Stimulated activated CD8-positive, alpha-beta memory T cell treated with anti-CD3 and anti-CD28 coated beads, Interleukin-7, amount 100 ng/mL, for 1 hour (primary cell): ENCODE data around the gene ANKRD33B.
"Not testable (repeated sequence)": the region's sequence is repeated elsewhere in the genome, so short reads cannot be mapped to it uniquely, and the experiment has no call there.

Experiments used
- DNase-seq, 2 donors: peaks; one replicate each; pipeline ENCODE4 v3.0.0-alpha.2; 2020; ENCODE audit warnings: low read depth in 2 of 2

Gene ANKRD33B

DNA sequence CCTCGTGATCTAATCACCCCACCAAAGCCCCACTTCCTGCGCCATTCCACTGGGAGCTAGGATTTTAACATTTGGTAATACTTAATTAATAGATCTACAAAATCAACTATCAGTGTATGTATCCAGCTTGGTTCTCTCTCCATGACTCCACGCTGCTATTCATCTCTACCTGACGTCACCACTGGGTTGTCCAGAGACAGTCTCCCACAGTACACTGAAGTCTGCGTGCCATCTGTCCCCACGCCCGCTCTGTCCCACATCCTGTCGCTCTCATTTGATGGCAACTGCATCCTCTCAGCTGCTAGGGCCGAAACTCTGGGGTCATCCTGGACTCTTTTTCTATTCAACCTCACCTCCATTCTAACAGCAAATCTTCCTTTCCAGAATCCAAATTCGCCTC, 53.2 kb downstream of the ANKRD33B start:
- DNase-seq, result no peak

DNA sequence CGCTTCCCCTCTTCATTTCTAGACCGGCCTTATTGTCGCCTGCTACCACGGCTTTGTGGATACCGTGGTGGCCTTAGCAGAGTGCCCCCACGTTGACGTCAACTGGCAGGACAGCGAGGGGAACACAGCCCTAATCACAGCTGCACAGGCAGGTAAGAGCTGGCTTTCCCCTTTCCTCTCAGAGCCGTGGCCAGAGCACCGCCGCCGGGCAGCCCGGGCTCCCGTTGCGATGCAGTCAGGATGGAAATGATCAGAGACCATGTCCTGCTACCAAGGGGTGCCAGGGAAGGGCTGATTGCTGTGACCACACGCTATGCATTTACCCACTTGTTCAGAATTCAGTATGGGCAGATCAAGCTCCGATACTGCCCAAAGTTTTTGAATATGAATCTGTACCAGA, 54.4 kb downstream of the ANKRD33B start:
- no peak for DNase-seq

DNA sequence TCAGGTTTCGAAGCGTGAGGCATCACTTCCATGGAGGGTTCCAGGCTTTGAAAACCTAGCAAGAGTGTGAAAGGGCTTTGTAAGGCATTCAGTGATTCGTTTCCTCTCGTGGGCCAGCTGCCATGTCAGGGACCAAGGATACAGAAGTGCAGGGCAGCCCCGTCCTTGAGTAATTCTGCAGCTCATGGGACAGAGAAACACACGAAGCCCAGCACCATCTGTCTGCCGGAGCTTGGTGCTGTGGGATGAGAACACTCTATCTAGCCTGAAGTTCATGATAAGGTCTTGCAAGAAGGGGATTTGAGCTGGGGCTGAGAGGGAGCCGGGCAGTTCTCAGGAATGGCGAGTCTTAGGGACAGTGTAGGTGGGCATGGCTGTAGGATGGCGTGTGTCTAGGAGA, 55.8 kb downstream of the ANKRD33B start:
- DNase-seq, result no peak

DNA sequence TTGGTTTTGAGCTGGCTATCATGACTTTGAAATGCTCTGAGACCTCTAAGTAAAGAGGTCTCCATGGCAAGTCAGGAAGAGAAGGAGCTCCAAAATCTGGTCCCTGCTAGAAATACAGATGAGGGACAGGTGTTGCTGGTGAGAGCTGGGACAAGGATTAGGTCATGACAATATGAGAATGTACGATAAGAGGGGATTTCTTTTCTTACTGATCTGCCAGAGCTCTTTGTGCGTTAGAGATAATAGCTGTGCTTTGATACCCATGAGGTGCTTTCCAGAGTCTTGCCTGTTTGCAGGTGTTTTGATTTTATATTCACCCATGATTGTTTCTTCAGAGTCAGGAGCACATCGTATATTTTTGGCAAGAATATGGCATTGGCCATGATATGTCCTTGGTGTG, 56.5 kb downstream of the ANKRD33B start:
- DNase-seq, result no peak

GRCh38 chr5:10621832-10622231, 58.0 kb downstream of the ANKRD33B start:
- no peak for DNase-seq

DNA sequence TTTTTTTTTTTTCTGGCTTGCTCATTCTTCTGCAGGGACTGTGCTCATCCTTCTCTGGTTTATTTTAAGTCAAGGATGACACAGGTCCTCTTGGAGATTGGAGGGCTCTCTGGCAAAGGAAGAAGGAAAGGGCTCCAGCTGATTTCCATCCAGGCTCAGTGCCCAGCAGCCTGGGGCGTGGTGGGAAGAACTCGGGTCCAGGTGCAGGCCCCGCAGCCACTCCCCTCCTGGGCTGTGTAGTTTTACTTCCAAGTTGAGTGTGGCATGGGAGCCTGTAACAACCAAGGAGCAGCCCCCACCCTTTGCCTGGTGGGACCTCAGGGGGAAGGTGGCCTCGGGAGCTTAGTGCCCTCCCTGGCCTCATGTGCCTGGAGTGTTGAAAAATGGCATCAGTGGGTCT, 58.9 kb downstream of the ANKRD33B start:
- DNase-seq, result no peak

- DNase-seq, result no peak
Observed at GRCh38 chr5:10623305-10623910, 59.5 kb downstream of the ANKRD33B start.

DNA sequence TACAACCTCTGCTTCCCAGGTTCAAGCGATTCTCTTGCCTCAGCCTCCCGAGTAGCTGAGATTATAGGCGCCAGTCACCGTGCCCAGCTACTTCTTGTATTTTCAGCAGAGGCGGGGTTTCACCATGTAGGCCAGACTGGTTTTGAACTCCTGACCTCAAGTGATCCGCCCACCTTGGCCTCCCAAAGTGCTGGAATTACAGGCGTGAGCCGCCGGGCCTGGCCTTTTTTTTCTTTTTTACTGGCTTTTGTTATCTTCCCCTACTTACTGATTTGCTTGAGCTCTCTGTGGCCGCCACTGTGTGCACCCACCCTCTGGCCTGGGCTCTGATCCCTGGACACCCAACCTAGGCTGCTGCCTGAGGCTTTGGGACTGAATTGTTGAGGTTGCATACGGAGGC, 60.3 kb downstream of the ANKRD33B start:
- DNase-seq, result no peak

- no peak for DNase-seq
Observed at GRCh38 chr5:10624679-10625078, 60.8 kb downstream of the ANKRD33B start.

- DNase-seq, result no peak
Observed at GRCh38 chr5:10625700-10626472, 62.0 kb downstream of the ANKRD33B start.

DNA sequence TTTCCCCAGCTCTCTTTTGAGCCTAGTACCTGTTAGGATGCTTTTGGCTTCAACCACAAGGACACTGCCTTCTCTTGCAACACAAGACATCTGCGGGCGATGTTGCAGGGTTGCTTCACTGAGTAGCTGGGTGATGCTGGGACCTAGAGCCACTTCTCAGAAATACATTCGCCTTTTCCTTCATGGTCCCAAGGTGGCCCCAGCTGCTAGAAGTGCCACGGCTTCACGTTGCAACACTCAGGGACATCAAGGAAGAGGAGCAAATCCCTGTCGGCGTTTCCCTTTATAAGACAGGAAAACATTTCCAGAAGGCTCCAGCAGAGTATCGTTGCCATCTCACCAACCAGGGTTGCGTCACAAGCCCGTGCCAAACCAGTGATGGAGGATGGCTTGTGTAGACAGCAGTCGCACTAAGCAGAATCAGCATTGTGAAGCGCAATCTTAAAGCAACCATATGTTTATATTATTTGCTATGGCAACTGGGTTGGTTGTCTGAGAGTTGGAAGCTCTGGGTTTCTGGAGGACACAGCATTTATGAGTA, 62.7 kb downstream of the ANKRD33B start:
- DNase-seq, result no peak

- no peak for DNase-seq
Observed at GRCh38 chr5:10627160-10627701, 63.4 kb downstream of the ANKRD33B start.

GRCh38 chr5:10628601-10629000, 64.7 kb downstream of the ANKRD33B start:
- no peak for DNase-seq

GRCh38 chr5:10629682-10630081, 65.8 kb downstream of the ANKRD33B start:
- DNase-seq, result no peak

DNA sequence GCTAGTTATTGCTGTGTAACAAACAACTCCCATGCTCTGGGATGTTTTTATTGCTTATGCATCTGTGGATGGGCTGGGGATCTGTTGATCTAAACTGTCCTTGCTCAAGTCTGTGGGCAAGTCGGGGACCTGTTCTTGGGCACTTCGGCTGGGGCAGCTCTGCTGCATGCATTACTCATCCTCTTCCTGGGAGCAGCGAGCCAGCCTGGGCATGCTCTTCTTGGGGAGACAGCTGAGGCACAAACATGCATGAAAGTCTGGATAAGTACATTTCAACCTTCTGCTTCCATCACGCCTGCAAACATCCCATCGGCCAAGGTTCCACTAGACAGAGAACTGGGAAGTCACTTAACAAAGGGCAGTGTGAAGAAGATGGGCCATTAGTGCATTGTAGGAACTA, 66.3 kb downstream of the ANKRD33B start:
- no peak for DNase-seq

DNA sequence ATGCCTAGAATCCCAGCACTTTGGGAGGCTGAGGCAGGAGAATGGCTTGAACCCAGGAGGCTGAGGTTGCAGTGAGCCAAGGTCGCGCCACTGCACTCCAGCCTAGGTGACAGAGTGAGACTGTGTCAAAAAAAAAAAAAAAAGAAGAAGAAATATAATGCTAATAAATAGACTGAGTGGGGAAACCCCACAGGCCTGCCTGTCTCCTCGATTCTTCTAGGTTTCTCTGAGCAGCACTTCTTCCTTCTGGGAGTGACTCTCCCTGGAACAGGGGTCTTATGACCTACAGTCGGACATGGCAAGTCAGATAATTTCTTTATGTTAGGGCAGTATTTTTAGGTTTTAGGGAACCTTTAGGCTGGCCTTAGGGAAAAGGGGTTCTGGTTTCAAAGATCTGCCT, 66.9 kb downstream of the ANKRD33B start:
- not testable (repeated sequence) for DNase-seq

DNA sequence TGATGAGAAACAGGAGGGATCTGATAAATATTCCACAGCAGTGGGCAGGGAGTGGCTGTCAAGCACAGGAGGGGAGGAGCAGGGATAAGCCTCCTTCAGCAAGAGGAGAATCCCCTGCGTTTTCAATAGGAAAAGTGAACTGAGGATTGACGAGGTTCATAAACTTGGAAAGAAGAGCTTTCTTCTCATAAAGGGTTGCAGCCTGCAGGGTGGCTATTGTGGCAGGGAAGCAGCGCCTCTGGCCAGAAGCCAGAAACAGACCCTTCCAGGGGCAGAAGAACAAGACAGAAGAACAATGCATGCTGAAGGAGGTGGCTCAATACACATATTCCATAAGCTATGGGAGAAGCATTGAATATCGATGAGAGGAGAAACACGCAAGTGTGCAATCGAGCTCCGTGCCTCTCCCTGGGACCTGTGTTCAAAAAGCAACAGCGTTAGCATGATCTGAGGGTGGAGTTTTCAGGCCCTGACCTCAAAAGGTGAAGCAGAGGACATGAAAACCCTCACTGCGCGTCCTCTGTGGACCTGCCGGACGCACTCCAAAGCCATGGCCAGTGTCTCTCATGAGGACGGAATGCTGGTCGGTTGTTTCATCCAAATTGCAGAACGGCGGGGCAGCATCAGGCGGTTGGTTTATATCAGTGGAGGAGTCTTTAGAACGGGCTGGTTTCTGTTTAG, 67.6 kb downstream of the ANKRD33B start:
- no peak for DNase-seq

DNA sequence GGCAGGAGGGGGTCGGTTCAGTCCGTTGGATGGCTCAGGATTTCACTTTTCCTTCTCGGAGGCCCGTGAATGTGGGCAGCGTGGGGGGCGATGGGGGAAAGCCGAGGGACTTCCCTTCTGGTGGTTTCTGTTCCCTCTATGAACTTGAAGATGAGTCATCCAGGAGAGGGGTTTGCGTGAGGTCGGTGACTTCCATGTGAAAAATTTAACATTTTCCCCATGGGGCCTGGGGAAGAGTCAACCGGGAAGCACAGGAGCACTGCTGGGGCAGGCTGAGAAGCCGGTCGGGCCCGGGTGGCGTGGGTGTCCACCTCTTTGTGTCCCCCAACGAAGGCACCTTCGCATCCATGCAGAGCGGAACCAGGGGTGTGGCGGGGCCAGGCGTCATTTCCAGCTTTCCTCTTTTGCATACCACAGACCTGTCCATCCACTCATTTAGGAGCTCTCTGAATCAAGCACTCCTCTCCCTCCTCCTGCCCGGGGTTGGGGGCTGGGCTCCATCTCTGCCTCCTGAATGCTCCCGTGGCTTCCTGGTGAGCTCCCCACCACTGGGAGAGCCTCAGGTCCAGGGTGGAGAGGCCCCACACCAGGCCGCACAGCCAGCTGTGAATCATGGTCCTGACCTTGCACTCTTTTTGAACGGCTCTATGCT, 68.4 kb downstream of the ANKRD33B start:
- DNase-seq, result no peak

DNA sequence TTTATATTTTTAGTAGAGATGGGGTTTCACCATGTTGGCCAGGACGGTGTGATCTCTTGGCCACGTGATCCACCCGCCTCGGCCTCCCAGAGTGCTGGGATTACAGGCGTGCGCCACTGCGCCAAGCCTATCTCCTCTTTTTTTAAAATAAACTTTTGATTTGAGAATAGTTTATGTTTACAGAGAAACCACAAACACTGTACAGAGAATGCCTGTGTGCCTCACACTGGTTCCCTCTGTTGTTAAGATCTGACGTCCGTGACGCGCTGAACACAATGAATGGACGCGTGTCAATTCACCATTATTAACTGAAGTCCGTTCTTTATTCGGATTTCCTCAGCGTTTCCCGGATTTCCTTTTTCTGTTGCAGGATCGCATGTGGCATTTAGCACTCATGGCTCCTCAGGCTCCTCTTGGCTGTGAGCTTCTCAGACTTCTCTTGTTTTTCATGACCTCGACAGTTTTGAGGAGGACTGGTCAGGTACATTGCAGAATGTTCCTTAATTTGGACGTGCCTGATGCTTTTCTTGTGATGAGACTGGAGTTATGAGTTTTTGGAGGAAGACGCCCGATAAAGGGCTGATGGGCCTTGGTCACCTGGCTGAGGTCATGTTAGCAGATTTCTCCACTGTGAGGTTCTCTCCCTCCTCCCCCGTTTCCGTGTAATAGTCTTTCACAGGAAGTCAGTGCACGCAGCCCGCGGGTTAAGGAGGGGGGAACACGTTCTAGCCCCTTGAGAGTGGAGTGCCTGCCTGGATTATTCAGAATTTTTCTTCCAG, 69.6 kb downstream of the ANKRD33B start:
- peak in 1 of 2 donors; percentile 20 for DNase-seq

DNA sequence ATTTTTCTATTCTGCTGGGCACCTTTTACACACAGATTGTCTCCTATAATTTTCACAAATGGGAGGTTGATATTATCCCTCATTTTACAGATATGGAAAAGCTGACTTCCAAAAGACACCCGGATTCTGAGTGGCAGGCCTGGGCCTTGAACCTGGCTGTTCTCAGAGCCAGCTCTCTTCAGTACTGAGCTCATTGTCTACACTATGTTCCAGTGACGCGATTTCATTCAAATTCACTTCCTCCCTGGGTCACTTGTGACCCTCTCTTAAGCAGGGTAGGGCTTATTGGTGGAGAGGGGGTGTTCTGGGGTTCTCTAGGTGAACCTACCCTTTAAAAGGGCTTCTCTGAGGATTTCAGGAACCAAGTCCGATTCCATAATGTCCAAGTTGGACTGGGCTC, 70.2 kb downstream of the ANKRD33B start:
- no peak for DNase-seq

- DNase-seq, result no peak
Observed at GRCh38 chr5:10634562-10634961, 70.7 kb downstream of the ANKRD33B start.
